HG02981 (cell line): Measurements from ENCODE around the gene GP1BB.

Source experiments
- ATAC-seq: cut with Tn5 transposase; IDR thresholded peaks from one replicate; pipeline ENCODE4 v1.9.1; 2021; ENCODE audit warnings: mild to moderate bottlenecking, moderate library complexity; ENCODE audit not compliant: unreplicated experiment

GP1BB gene

DNA sequence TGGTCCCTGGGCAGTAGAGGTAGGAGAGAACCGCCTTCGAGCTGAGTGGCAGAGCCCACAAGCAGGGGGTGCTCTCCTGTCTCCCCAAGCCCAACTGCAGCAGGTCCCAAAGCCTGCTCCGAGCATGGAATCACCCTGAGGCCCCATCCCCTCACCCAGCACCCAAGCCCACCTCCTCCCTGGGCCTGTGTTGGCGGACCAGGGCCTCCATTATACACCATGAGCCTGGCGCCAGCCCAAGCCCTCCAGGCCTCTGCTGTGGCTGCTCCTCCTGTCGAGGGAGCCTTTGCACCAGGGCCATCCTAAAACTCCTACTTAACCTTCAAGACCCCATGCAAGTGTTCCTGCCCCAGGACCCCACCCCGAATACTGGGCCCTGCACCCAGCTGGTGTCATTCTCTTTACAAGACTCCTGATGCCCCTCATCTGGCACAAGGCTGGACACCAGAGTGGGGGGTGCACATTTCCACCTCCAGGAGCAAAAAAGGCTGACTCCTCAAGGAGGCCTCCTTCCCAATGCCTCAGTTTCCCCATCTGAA lies 16.6 kb downstream of the GP1BB start:
- no peak for ATAC-seq

DNA sequence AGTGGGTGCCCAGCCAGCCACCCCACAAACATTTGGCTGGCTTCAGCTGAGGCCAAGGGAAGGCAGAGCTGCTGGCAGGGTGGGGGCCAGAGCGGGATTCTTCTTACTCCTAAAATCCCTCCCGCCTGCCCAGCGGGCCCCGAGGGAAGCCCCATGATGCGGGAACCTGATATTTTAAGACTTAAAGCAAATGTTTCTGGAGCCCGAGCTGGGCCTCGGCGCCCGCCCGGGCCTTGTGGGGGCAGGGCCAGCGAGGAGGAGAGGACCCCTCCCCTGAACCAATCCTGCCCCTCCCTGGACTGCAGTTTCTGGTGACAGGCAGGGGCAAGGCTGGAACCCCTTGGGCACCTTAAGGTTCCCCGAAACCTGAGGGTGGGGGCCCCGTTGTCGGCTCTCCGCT lies 17.2 kb downstream of the GP1BB start:
- ATAC-seq = no peak

DNA sequence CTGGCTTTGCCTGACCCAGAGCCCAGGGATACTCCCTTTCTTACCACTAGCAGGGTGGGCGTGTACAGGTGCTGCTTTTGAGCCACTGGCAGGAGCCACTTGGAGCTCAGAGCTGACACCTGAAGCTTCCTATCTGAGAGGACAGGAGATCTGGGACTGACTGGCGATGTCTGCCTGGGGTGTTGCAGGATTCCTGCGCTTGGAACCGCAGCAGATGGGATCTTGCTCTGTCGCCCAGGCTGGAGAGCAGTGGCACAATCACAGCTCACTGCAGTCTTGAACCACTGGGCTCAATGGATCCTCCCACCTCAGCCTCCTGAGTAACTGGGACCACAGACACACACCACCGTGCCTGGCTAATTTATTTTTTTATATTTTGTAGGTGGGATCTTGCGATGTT lies 17.7 kb downstream of the GP1BB start:
- no peak for ATAC-seq

DNA sequence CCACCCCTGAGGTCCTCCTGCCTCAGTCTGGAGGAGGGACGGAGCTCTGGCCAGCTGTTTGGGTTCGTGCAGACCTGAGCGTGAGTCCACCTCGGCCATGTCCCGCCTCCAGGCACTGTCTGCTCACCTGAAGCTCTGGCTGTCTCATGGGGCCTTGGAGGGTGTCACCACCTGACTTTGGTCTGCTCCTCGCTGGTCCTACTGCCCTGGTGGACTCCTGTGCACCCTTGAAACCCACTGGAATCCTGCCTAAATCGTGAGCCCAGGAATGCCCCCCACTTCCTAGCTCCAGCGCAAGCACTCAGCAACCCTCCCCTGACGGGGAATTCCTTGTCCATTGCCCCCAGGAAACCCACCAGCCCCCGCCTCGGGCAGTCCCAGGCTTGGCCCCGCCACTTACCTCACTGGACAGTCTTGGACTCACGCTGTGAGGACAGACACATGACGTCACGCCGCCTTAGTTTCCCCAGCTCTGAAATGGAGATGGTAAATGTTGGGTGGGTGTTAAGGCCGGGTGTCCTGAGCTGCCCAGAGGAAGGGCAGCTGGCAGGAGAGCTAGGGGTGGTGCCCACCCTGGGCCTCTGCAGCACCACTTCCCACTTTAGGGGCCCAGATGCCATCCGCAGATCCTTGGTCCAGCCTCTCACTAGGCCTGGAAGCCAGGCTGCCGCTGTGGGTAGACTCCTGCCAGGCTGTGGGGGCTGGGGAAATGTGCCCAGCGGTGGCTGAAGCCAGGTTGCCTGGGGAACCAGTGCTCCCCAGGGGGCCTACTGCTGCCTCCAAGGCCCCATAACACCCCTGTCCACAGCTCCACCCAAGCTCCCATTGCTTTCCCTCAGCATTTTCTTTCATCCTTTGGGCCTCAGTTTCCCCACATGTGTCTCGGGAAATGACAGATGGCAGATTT lies 19.1 kb downstream of the GP1BB start:
- no peak for ATAC-seq

DNA sequence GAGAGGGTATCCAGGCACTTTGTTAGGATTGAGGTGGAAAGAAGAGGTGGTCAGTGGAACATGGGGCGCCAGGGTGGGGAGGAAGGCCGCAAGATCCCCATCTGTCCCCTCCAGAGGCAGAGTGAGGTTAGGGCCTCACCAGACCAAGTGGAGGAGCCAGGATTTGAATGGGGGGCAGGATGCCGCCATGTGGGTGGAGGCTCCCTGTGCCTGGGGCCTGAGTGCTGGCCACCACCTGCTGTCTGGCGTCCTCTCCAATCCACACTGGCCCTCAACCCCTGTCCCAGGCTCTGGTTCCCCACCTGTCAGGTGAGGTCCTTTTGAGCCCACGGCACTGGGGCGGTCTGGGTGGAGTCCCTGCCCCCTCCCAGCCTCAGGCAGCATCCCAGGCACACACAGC lies 19.7 kb downstream of the GP1BB start:
- ATAC-seq = no peak

DNA sequence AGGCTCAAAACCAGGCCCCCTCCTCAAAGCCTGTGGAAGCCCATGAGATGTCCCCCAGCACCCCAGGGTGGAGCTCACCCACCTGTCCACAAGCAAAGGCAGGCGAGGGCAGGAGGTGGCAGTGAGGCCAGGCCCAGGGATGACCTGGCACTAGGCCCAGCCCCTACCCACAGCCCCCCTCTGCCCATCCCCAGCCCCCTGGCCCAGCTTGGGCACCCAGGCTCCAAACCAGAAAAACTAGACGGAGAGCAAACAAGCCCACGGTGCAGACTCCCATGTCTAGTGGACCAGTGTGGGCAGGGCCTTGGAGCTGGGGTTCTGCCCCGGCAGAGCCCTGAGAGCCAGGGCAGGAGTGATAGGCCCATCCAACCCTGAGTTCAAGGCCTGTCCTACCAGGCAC lies 20.3 kb downstream of the GP1BB start:
- ATAC-seq = no peak

DNA sequence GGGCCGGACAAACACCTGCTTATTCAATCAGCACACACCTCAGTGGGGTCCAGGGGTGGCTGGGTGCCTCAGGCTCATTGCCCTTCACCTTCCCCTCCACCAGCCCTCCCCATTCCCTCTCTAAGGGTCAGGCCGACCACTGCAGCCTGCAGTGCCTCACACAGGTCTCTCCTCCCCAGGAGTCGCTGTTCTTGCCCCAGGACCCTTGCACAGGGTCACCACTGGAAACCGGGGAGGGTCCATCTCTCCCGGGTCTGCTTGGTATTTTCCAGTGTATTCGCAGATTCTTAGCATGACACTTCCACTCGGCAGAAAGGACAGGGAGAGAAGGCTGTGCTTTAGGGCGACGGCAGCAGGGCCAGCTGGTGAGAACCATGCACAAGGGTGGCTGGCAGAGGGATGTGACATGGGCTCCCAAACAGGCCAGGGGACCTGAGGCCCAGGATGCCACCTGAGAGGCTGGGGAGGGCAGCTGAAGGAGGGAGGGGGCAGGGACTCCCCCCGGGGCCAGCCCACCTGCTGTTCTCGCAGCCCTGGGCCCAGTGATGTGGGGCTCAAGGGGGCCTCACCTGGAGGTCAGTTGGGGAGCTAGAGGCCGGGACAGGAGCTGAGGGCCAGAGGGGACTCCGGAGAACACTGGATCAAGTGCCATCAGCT lies 21.1 kb downstream of the GP1BB start:
- ATAC-seq = no peak

DNA sequence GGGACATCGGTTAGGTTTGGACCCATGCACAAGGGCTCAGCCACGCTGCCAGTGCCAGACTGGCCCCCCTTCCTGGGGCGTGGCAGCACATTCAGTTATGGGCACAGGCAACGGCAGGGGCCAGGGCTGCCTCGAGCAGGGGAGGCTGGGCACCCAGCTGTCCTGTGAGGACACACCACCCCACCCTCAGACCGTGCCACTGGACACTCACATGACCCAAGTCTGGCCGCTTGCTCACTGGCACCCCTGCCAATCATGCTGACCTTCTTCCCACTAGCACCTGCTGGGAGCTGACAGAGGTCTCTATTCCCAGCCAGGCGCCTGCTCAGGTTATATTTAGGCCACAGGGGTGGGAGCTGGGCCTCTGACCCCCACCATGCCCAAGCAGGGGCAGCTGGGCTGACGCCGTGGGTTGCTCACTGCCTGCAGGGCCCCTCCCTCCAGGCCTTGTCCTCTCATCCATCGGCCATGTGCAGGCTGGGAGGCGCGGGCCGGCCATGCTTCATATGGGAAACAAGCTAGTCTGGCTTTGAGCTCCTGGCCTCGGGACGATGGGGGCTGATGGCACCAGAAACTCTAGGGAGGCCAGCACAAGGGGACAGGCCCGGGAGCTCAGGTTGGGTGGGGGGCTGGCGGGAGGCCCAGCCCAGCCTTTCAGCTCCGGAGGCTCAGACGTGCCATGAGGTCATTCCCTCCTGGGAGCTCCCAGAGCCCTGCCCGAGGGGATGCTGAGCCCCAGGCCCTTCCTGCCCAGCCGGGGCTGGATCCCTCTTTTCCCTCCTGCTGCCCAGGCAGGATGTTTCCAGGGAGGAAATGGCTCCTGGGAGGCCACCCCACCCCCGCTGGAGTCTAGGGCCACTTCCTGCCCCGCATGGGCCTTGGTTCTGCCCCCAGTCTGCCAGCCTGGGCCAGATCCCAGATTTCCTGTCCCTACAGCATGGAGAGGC lies 22.1 kb downstream of the GP1BB start:
- ATAC-seq = no peak

DNA sequence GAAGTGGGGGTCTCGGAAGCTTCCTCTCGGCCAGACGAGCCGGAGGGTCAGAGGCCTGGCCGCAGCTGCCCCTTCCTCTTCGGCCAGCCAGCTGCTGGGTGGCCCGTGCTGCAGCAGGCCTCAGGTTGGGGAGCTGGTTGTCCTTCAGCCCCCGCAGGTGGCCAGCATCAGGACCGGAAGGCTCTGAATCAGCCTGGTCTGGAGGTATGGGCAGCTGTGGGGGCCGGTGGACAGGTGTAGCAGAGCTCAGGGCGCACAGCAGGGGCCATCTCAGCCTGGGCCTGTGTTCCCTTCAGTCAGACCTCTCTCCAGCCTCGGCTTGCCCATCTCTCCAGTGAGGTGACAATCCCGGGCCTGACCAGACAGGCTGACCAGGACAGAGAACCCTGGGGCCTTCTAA lies 23.4 kb downstream of the GP1BB start:
- no peak for ATAC-seq

DNA sequence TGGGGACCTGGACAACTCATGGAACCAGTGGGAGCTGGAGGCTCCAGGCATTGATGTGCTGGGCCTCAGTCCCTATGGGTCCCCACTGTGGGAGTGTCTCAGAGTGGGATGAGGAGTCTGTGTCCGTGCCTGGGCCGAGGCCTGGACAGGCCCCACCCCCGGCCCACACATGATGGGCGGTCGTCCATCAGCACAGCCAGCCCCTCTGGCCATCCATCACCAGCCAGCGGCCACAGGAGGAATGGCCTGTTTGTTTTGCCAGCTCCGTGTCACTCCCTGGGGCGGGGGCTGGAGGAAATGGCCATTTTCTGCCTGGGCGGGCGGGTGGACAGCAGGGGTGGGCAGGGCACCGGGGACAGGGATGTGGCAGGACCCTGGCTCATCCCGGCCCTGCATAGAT lies 24.2 kb downstream of the GP1BB start:
- no peak for ATAC-seq

DNA sequence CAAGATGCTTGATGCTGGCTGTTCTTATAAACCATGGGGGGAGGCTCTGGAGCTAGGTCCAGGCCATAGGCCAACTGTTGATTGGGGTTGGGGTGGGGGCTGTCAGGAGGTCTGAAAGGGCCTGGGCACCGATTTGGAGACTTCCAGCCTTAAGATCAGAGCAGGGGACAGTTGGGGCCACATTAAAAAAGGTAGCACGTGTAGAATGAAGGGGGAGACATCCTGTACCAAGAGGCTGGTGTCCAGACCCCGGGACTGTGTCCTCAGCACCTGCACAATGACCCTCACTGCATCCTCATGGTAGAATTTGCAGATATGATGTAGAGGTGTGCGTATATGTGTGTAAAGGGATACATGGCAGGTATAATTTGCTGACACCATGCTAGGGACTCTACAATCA lies 24.8 kb downstream of the GP1BB start:
- ATAC-seq = no peak

DNA sequence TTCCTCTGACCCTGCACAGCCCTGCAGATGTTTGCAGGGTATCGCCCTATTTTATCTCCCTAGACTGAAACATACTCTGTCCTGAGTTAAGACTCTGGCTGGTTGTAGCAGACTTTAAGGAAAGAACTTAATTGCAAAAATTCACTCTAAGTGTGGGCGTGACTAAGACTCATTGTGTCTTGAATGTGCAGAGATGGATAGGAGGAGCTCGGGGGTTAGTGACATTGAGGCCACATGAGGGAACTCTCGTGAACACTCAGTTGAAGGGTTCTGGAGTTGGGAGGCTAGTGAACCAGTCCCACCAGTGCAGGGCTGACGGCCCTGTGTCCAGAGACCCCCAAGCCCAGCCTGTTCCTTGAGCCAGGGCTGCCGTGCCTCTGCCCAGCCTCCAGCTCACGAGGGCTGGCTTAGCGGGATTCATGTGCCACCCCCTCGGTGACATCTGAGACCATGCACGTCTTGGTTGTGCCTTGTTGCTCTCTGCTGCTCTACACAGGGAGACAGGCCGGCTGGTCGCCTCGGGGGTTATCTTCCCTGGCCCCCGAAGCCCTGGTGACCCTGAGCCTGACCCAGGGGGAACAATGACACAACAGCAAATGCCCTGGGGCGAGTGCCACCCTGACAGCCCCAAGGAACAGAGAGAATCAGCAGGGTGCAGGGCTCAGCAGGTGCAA lies 25.8 kb downstream of the GP1BB start:
- ATAC-seq = no peak

DNA sequence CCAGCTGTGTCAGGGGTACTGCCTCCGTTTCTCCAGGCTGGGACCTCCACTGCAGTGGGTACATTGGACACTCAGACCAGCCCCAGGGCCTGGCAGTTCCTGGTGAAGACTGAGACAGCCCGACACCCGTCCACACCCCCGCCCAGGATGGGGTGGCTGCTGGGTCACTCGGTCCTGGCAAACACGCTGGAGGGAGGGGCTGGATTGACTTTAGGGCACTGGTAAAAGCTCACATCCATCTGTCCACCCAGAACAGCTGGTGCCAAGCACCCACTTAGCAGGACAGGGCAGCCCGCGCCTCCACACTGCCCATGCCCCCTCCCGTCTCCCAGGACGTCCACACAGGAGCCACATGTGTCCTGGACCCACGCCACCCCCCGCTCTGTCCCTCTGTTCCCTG lies 26.5 kb downstream of the GP1BB start:
- ATAC-seq = no peak

DNA sequence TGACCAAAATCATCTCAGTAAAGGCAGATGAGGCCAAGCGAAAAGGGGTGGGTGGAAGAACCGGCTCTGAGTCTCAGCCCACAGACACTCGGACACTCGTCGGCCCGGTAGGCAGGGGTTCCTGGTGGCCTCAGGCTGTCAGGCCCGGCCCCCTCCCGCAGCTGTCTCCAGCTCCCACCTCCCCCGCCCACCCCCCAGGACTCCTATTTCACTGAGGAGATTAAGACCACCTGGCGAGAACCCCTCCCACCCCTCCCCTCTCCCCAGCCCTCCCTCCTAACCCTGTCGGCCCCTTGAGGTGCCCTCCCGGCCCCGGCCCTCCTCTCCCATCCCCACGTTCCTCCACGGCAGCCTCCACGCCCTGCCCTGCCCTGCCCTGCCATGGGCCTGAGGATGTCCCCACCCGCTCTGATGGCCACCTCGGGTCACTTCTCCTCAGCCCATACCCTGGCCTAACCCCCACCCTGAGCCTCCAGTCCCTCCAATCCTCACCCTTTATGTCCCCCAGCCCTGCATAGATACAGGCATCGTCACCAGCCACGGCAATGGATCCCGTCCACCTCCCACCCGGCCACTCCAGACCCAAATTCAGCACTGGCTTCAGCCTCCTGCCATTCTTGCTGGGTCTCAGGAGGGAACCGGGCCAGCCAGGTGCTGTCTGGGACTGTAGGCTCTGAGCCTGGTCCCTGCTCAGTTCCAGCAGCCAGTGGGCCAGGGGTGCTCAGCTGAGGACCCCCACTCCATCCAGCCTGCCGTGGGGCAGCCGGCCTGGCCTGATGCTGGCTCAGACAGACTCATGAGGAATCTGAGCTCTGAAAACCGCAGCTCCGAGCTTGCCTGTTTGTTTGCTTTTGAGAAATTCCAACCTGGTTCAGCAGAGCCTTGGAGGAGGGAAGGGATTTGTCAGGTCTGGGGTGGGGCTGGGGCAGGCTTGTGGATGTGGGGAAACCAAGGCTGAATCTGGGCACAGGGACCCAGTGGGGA lies 27.5 kb downstream of the GP1BB start:
- no peak for ATAC-seq

DNA sequence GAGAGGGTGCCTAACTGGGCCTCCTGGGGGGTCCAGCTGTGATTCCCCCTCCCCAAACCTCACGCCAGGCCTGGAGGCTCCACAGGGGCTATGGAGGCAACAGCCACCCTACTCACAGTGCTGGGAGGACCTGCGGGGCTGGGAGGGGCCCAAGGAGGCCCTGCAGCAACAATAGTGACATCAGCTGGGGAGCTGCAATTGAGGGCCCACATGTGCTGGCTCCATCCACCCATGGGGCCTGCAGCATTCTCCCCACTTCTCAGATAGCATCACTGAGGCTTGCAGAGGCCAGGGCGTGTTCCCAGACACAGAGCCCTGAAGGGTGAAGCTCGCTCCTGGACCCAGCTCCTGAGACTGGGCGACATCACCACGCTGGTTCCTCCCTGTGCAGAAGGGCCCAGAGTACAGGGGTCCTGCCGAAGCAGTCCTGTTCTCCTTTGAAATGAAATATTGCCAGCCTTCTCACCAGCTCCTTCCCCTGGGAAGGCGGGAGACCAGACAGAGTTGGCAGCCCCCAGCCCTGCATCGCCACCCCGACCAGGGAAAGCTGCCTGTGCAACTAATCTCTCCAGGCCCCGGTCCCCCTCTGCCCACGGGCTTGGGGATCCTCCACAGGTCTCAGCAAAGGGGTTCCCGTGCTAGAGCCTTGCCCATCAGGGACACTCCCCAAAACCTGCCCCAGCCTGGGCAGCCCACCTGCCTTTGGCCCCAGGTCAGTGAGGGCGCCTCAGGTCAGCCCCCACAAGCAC lies 28.3 kb downstream of the GP1BB start:
- ATAC-seq = no peak

DNA sequence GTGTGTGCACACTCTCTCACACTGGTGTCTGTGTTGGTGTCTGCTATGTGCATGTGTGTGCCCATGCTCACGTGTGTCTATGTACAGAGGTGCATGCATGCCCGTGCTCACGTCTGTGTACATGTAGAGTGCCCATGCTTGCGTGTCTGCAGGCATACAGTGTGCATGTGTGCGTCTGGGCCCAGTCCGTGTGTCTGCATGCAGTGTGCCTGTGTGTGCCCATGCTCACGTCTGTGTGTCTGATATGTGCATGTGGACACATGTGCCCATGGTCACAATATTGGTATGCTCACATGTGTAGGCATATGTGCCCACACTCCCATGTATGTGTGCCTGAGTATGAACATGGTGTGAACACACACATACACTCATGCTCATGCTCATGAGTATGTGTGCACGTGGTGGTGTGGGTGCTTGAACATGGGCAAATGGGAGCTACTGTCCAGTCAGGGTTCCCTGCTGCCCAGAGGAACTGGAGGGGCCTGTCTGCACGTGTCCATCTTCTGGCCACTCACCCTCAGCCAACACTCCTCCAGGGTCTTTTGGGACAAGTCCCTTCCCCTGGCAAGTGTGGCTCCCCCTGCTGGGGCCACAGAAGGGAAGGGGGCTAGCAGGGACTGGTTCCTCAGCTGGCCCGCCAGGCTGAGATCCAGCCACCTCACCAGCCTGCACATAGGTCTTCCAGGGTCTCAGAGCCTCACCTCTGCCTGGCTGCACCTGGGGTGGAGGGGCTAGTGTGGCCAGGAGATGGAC lies 29.9 kb downstream of the GP1BB start:
- ATAC-seq = no peak

DNA sequence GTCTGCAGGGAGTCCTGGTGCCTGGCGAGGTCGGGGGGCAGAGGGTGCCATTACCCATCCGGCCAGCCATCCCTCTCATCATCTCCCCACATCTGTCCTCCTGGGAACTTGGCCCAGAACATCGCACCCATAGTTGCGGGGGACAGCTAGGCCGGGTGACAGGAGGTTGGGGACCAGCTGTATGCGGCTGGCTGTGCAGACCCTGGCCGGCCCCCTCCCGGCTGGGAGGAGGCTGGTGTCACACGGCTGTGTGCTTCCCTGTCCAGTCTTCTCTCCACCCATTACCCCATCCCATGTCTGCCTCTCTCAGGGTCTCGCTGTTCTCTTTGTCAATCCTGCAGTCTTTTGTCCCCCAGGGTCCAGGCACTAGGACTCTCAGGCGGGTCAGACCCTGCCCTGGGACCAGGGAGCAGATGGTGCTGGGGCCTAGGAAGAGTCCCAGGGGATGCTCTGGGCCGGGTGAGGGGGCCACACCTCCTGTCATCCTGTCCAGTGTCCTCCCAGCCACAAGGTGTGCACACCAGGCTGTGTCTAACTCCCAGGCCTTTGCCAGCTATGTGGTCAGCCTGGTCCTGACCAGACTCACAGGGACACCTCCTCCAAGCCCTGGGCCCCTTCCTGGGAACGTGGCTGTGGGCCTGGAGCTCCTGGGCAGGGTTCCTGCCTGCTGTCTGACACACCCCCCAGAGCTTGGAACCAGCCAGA lies 30.8 kb downstream of the GP1BB start:
- no peak for ATAC-seq
